Activated naive CD4-positive, alpha-beta T cell treated with anti-CD3 and anti-CD28 coated beads for 36 hours (primary cell): ENCODE results near the gene OR2D2. TPM values are rescaled to one million over a fixed set of nuclear protein-coding genes. Genes with fewer than 3 reads are reported as not detected.
A peak's percentile ranks its signal among the peaks of the same experiment; 100 is the strongest.

Experiments used
- CTCF ChIA-PET: fragments of 350-600 bp; sonication (Branson Sonifier 250); formaldehyde crosslinking; loops from one replicate; lab custom pipeline; 2021; ENCODE audit warnings: antibody characterized with exemption; lab: Charles Lee
- DNase-seq: peaks from one replicate; pipeline ENCODE4 v3.0.0-alpha.2; 2020
- H3K27ac Mint-ChIP-seq: one replicate; pipeline ENCODE4 v1.8.0; 2021; ENCODE audit warnings: mild to moderate bottlenecking, mixed read lengths
- H3K27me3 Mint-ChIP-seq: one replicate; pipeline ENCODE4 v1.8.0; 2021; ENCODE audit warnings: low read depth, mixed read lengths
- H3K36me3 Mint-ChIP-seq: one replicate; pipeline ENCODE4 v1.8.0; 2021; ENCODE audit warnings: low read depth, mixed read lengths
- H3K4me1 Mint-ChIP-seq: one replicate; pipeline ENCODE4 v1.8.0; 2021; ENCODE audit warnings: low read depth, mixed read lengths
- H3K4me3 Mint-ChIP-seq: one replicate; pipeline ENCODE4 v1.8.0; 2021; ENCODE audit warnings: mild to moderate bottlenecking, moderate library complexity, mixed read lengths
- H3K9me3 Mint-ChIP-seq: one replicate; pipeline ENCODE4 v1.8.0; 2021; ENCODE audit warnings: mixed read lengths
- intact Hi-C: fragments of 100-400 bp; cut with micrococcal nuclease; formaldehyde crosslinking; loops from one replicate; pipeline ENCODE4 v1.15.1; 2023
- total RNA-seq, 2 experiments: library from RNA; stranded (reverse); gene quantifications; one replicate each; pipeline ENCODE4 v1.2.3, GENCODE V29; 2021

OR2D2 gene
- total RNA-seq = not detected

GRCh38 chr11:6892400-6892799 is at the start of gene OR2D2:
TSS of gene OR2D2 (minus strand) at chr11:6892500. CDS start at chr11:6892500, 0 bp downstream.
- Mint-ChIP-seq H3K27ac (no peak within 1 kb of the TSS), H3K9me3 (no peaks in the 10 kb centered on the region), H3K4me3 (no peak within 1 kb of the TSS), H3K4me1 (no peaks in the 10 kb centered on the region), H3K27me3 (peaks cover 11% of the 10 kb centered on the region), H3K36me3 (no peaks in the 10 kb centered on the region)
- CTCF ChIA-PET = no interaction called here
- intact Hi-C loops = no loop called here
- no peak for DNase-seq

DNA sequence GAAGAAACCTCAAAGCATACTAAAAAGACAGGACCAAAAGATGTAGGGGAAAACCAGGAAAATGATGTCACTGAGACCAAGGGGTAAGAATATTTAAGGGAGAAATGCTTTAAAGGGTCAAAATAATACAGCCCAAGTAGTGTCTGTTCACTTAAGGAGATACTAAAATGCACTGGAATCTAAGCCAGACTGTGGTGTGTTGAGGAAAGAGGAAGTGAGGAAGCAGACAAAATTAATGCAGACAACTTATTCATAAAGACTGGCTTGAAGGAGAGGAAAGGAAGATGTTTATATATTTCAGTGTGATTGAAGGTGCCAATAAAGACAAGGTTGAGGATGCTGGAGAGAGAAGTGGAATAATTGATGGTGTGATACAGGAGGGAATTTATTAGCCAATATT is 49.7 kb upstream of the OR2D2 start:
- Mint-ChIP-seq H3K9me3 (no peaks in the 10 kb centered on the region), H3K4me3 (no peak overlapping the region), H3K36me3 (no peaks in the 10 kb centered on the region), H3K4me1 (no peaks in the 10 kb centered on the region), H3K27me3 (no peaks in the 10 kb centered on the region), H3K27ac (no peak overlapping the region)
- intact Hi-C loops = no loop called here
- CTCF ChIA-PET = no interaction called here
- DNase-seq = no peak

GRCh38 chr11:6932145-6932544 is 39.8 kb upstream of the OR2D2 start:
- DNase-seq = peak; percentile 22
- H3K4me1 Mint-ChIP-seq = peaks cover 6% of the 10 kb centered on the region

GRCh38 chr11:6931146-6931713 is 38.9 kb upstream of the OR2D2 start:
- CTCF ChIA-PET = no interaction called here
- Mint-ChIP-seq H3K36me3 (no peaks in the 10 kb centered on the region), H3K4me3 (no peak overlapping the region), H3K4me1 (peaks cover 9% of the 10 kb centered on the region), H3K27ac (no peak overlapping the region), H3K9me3 (no peaks in the 10 kb centered on the region), H3K27me3 (peaks cover 30% of the 10 kb centered on the region)
- intact Hi-C loops = no loop called here
- no peak for DNase-seq

More at GRCh38 chr11:6932145-6932544, 39.8 kb upstream of the OR2D2 start:
- no peaks in the 10 kb centered on the region for H3K9me3 Mint-ChIP-seq
- no peaks in the 10 kb centered on the region for H3K36me3 Mint-ChIP-seq
- H3K27me3 Mint-ChIP-seq = peaks cover 24% of the 10 kb centered on the region
- no peak overlapping the region for H3K27ac Mint-ChIP-seq
- no peak overlapping the region for H3K4me3 Mint-ChIP-seq
- intact Hi-C loops = no loop called here
- CTCF ChIA-PET = no interaction called here

DNA sequence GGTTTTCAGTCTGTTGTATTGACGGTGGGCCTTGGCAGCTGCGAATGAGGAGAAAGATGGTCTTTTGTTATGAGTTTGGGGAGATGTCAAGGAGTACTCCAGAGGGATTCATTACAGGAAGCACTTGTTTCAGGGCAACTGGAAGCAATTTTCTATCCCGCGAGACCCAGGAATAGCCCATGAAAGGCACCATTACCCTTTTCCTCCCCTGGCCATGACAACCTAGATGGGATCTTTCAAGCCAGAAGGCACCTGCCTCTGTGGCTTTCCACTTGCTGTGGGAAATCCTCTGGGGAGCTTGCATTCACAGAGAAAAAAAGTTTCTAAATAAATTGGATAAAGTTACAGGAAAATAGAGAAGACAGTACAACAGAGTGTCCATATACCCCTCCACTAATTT is 36.6 kb upstream of the OR2D2 start:
- CTCF ChIA-PET = no interaction called here
- Mint-ChIP-seq H3K4me3 (no peak overlapping the region), H3K9me3 (no peaks in the 10 kb centered on the region), H3K36me3 (no peaks in the 10 kb centered on the region), H3K4me1 (peaks cover 16% of the 10 kb centered on the region), H3K27ac (no peak overlapping the region), H3K27me3 (peaks cover 34% of the 10 kb centered on the region)
- intact Hi-C loops = loop anchor here (10.0 kb wide), 1 partner anchor 114 kb away; no protein-coding TSS in a partner anchor
- no peak for DNase-seq

DNA sequence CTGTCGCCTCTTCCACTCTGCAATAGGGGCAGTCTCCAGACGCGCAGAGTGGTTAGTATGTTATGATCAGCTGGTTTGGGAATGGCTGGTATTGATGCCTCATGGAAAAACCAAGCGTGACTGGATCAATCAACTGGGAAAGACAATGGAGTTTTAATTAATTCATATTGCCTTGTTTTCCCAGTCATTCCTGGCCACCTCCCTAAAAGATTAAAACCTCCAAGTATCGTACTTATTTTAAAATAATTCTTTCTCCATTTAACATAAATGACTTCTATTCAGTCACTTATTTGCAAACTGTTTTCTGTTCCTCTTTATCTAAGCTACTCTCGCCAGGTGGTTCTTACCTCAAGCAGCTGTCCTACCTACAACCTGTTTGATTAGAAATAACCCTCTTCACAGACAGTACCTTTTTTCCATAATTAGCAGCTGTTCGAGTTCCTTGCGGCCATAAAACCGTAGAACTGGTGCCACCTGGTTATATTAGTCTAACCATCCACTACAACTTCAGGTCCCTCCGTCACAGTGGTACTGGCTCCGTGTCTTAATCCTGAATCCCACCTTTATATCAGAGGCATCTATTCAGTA is 34.8 kb upstream of the OR2D2 start:
- Mint-ChIP-seq H3K27me3 (peaks cover 32% of the 10 kb centered on the region), H3K4me3 (peak overlapping the region; percentile 81), H3K9me3 (no peaks in the 10 kb centered on the region), H3K36me3 (no peaks in the 10 kb centered on the region), H3K4me1 (peaks cover 16% of the 10 kb centered on the region), H3K27ac (no peak overlapping the region)
- intact Hi-C loops = loop anchor here (10.0 kb wide), 1 partner anchor 112 kb away; no protein-coding TSS in a partner anchor
- no peak for DNase-seq
- CTCF ChIA-PET = interaction anchor here (0.7 to 1.1 kb wide), 2 partner anchors 115 to 549 kb away, joined by 3 to 4 read pairs; no protein-coding TSS in a partner anchor

DNA sequence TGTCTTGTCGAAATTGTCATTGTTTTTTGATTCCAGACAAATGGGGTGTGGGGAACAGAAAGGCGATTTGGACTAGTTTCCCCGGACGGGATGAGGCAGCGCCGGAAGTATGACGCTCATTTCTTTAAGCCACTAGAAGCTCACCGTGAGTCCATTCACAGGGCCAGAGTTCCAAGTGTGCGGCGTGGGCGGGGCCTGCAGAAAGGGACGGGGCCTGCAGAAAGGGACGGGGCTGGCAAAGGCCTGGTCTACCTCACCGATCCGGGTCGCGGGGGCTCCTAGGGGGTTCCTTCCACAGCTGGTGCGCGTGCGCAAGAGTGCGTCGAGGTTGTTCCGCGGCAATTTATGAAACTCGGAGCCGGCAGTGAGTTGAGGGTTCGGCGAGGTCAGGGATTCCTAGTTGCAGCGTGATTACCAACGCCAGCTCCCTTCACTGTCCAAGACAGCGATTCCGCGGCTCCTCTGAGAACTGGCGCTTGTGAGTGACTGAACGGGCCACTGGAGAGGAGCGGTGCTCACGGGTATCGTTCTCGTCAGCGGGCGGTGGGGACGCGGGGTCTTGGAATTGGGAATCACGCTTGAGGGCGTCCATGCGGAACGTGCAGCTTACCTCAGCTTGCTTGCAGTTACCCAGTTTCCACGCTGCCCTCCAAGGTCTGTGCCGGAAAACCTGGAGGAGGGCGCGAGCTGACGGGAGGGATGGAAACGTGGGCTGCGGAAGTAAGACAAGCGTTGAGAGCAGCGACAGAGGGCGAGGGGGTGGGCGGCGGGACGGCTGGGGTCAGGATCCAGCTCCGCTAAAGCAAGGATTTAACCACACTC is 34.1 kb upstream of the OR2D2 start, which contains the start of gene ZNF215:
TSS of gene ZNF215 (plus strand) at position 219 of the 822 bp plus-strand sequence. CDS start 5,847 bp downstream, outside the sequence.
- CTCF ChIA-PET = interaction anchor here (0.7 to 1.1 kb wide), 2 partner anchors 114 to 548 kb away, joined by 3 to 4 read pairs; no protein-coding TSS in a partner anchor
- DNase-seq = peak; percentile 62
- peaks cover 32% of the 10 kb centered on the region for H3K27me3 Mint-ChIP-seq

GRCh38 chr11:6925636-6926207 is 33.4 kb upstream of the OR2D2 start:
- H3K4me3 Mint-ChIP-seq = peak overlapping the region; percentile 81
- no peaks in the 10 kb centered on the region for H3K36me3 Mint-ChIP-seq
- peaks cover 32% of the 10 kb centered on the region for H3K27me3 Mint-ChIP-seq
- H3K27ac Mint-ChIP-seq = no peak overlapping the region
- no peak for DNase-seq
- peaks cover 16% of the 10 kb centered on the region for H3K4me1 Mint-ChIP-seq
- intact Hi-C loops = loop anchor here (10.0 kb wide), 1 partner anchor 111 kb away; no protein-coding TSS in a partner anchor
- H3K9me3 Mint-ChIP-seq = no peaks in the 10 kb centered on the region
- CTCF ChIA-PET = no interaction called here

More for the DNA sequence above, 34.1 kb upstream of the OR2D2 start, which contains the start of gene ZNF215:
- H3K4me1 Mint-ChIP-seq = peaks cover 16% of the 10 kb centered on the region
- H3K4me3 Mint-ChIP-seq = peak within 1 kb of the TSS; percentile 81
- intact Hi-C loops = loop anchor here (10.0 kb wide), 1 partner anchor 112 kb away; no protein-coding TSS in a partner anchor
- H3K36me3 Mint-ChIP-seq = no peaks in the 10 kb centered on the region
- no peaks in the 10 kb centered on the region for H3K9me3 Mint-ChIP-seq
- H3K27ac Mint-ChIP-seq = no peak within 1 kb of the TSS

- no peak for DNase-seq
- intact Hi-C loops = loop anchor here (10.0 kb wide), 1 partner anchor 110 kb away; no protein-coding TSS in a partner anchor
- Mint-ChIP-seq H3K4me1 (peaks cover 16% of the 10 kb centered on the region), H3K27me3 (peaks cover 32% of the 10 kb centered on the region), H3K36me3 (no peaks in the 10 kb centered on the region), H3K27ac (no peak overlapping the region), H3K9me3 (no peaks in the 10 kb centered on the region), H3K4me3 (no peak overlapping the region)
- CTCF ChIA-PET = interaction anchor here (0.7 kb wide), 1 partner anchor 61 kb away, joined by 4 read pairs; no protein-coding TSS in a partner anchor
Measured at GRCh38 chr11:6925007-6925577, 32.8 kb upstream of the OR2D2 start.

- Mint-ChIP-seq H3K36me3 (no peaks in the 10 kb centered on the region), H3K27ac (no peak within 1 kb of the TSS), H3K9me3 (peaks cover 2% of the 10 kb centered on the region), H3K4me1 (peaks cover 2% of the 10 kb centered on the region), H3K27me3 (peaks cover 15% of the 10 kb centered on the region), H3K4me3 (no peak within 1 kb of the TSS)
- intact Hi-C loops = loop anchor here (10.0 kb wide), 1 partner anchor 106 kb away; no protein-coding TSS in a partner anchor
- CTCF ChIA-PET = interaction anchor here (1.1 kb wide), 1 partner anchor 108 kb away, joined by 3 read pairs; no protein-coding TSS in a partner anchor
- no peak for DNase-seq
Measured at GRCh38 chr11:6920702-6921101, 28.4 kb upstream of the OR2D2 start, which contains the start of gene OR2D3. TSS of gene OR2D3 (plus strand) at chr11:6921002. CDS start at chr11:6921002, 0 bp downstream.

DNA sequence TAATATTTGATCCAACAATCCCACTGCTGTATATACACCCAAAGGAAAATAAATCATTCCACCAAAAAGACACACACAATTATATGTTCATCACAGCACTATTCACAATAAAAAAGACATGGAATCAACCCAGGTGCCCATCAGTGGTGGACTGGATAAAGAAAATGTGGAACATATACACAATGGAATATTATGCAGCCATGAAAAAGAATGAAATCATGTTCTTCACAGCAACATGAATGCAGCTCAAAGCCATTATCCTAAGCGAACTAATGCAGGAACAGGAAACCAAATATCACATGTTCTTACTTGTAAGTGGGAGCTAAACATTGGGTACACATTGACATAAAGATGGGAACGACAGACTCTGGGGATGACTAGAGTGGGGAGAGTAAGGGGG is 27.4 kb upstream of the OR2D2 start:
- intact Hi-C loops = loop anchor here (10.0 kb wide), 1 partner anchor 105 kb away; no protein-coding TSS in a partner anchor
- H3K9me3 Mint-ChIP-seq = peaks cover 2% of the 10 kb centered on the region
- H3K4me3 Mint-ChIP-seq = no peak overlapping the region
- H3K36me3 Mint-ChIP-seq = no peaks in the 10 kb centered on the region
- H3K27ac Mint-ChIP-seq = no peak overlapping the region
- no peak for DNase-seq
- H3K27me3 Mint-ChIP-seq = peaks cover 11% of the 10 kb centered on the region
- CTCF ChIA-PET = no interaction called here
- H3K4me1 Mint-ChIP-seq = no peaks in the 10 kb centered on the region
